Measurements from ENCODE around the gene NOP10.
"Not testable (repeated sequence)": the region's sequence is repeated elsewhere in the genome, so short reads cannot be mapped to it uniquely, and the experiment has no call there.

Gene NOP10

GRCh38 chr15:34358948-34359347 is 16.0 kb upstream of the NOP10 start:
- Histone ChIP-seq H3K36me3 (ENCODE audit: control insufficient read depth in 1 of 2, insufficient read depth in 2 of 2, low read length in 2 of 2) (peaks cover 28 to 84% of the 10 kb centered on the region in 2 donors), H3K4me1 (ENCODE audit: control insufficient read depth in 1 of 2, insufficient read depth in 2 of 2, low read length in 2 of 2) (peaks cover 39 to 44% of the 10 kb centered on the region in 2 donors), H3K9ac (ENCODE audit: low read depth in 1 of 2, low read length in 2 of 2) (no peak overlapping the region), H3K4me3 (ENCODE audit: low read depth in 1 of 2, low read length in 2 of 2) (no peak overlapping the region), H3K9me3 (ENCODE audit: control insufficient read depth in 1 of 2, low read length in 2 of 2) (no peaks in the 10 kb centered on the region), H3K27me3 (ENCODE audit: control insufficient read depth in 1 of 2, insufficient read depth in 2 of 2, low read length in 2 of 2) (no peaks in the 10 kb centered on the region), H3K27ac (ENCODE audit: low read depth, low read length) (no peak overlapping the region)

GRCh38 chr15:34358367-34358766 is 15.4 kb upstream of the NOP10 start:
- Histone ChIP-seq H3K36me3 (ENCODE audit: control insufficient read depth in 1 of 2, insufficient read depth in 2 of 2, low read length in 2 of 2) (peaks cover 28 to 82% of the 10 kb centered on the region in 2 donors), H3K27ac (ENCODE audit: low read depth, low read length) (no peak overlapping the region), H3K9me3 (ENCODE audit: control insufficient read depth in 1 of 2, low read length in 2 of 2) (no peaks in the 10 kb centered on the region), H3K4me1 (ENCODE audit: control insufficient read depth in 1 of 2, insufficient read depth in 2 of 2, low read length in 2 of 2) (peaks cover 35 to 38% of the 10 kb centered on the region in 2 donors), H3K4me3 (ENCODE audit: low read depth in 1 of 2, low read length in 2 of 2) (no peak overlapping the region), H3K27me3 (ENCODE audit: control insufficient read depth in 1 of 2, insufficient read depth in 2 of 2, low read length in 2 of 2) (no peaks in the 10 kb centered on the region), H3K9ac (ENCODE audit: low read depth in 1 of 2, low read length in 2 of 2) (no peak overlapping the region)

DNA sequence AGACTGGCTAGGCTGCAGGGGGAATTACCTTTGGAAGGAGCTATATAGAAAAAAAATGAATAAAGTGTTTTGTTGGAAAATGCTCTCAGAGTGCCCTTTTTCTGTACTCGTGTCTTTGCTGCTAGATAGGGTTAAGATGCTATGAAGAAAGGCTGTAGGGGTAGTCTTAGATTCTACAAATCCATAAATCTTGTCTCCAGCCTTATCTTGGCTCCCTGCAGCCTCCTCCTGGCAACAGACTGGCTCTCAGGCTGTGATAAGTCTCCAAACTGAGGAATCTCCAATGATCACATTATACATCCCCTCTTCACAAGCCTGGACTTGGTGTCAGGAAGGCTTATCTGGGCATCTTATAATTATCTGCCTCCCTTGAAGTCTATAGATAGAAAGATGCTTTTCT is 14.7 kb upstream of the NOP10 start:
- no peak overlapping the region for H3K4me3 ChIP-seq (ENCODE audit: low read depth in 1 of 2, low read length in 2 of 2)

DNA sequence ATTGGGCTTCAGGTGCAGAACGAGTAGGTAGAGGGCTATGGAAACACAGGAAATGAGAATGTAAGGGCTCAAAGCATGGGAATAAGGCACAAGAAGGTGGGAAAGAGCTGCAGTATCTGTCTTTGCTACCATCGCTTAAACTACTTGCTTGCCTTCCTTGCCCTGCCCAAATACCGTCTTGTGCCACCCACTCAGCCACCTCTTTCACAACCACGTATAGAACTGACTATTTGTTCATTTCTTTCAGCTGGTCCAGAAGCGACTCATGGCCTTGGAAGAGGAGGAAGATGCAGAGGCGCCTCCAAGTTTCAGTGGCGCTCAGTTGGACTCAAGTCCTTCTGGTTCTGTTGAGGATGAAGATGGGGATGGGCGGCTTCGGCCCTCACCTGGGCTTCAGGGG is 12.3 kb upstream of the NOP10 start:
- Histone ChIP-seq H3K9ac (ENCODE audit: low read depth in 1 of 2, low read length in 2 of 2) (no peak overlapping the region), H3K27me3 (ENCODE audit: control insufficient read depth in 1 of 2, insufficient read depth in 2 of 2, low read length in 2 of 2) (no peaks in the 10 kb centered on the region), H3K27ac (ENCODE audit: low read depth, low read length) (no peak overlapping the region), H3K4me1 (ENCODE audit: control insufficient read depth in 1 of 2, insufficient read depth in 2 of 2, low read length in 2 of 2) (peaks cover 12 to 13% of the 10 kb centered on the region in 2 donors), H3K9me3 (ENCODE audit: control insufficient read depth in 1 of 2, low read length in 2 of 2) (no peaks in the 10 kb centered on the region), H3K36me3 (ENCODE audit: control insufficient read depth in 1 of 2, insufficient read depth in 2 of 2, low read length in 2 of 2) (peaks cover 23 to 64% of the 10 kb centered on the region in 2 donors), H3K4me3 (ENCODE audit: low read depth in 1 of 2, low read length in 2 of 2) (no peak overlapping the region)

More for the DNA sequence above, 14.7 kb upstream of the NOP10 start:
- H3K4me1 ChIP-seq (ENCODE audit: control insufficient read depth in 1 of 2, insufficient read depth in 2 of 2, low read length in 2 of 2) = peaks cover 28 to 31% of the 10 kb centered on the region in 2 donors
- H3K27ac ChIP-seq (ENCODE audit: low read depth, low read length) = no peak overlapping the region
- H3K36me3 ChIP-seq (ENCODE audit: control insufficient read depth in 1 of 2, insufficient read depth in 2 of 2, low read length in 2 of 2) = peaks cover 28 to 78% of the 10 kb centered on the region in 2 donors
- no peaks in the 10 kb centered on the region for H3K27me3 ChIP-seq (ENCODE audit: control insufficient read depth in 1 of 2, insufficient read depth in 2 of 2, low read length in 2 of 2)
- H3K9ac ChIP-seq (ENCODE audit: low read depth in 1 of 2, low read length in 2 of 2) = no peak overlapping the region
- H3K9me3 ChIP-seq (ENCODE audit: control insufficient read depth in 1 of 2, low read length in 2 of 2) = no peaks in the 10 kb centered on the region

- no peak overlapping the region for H3K9ac ChIP-seq (ENCODE audit: low read depth in 1 of 2, low read length in 2 of 2)
- H3K36me3 ChIP-seq (ENCODE audit: control insufficient read depth in 1 of 2, insufficient read depth in 2 of 2, low read length in 2 of 2) = peaks cover 23 to 55% of the 10 kb centered on the region in 2 donors
- no peaks in the 10 kb centered on the region for H3K27me3 ChIP-seq (ENCODE audit: control insufficient read depth in 1 of 2, insufficient read depth in 2 of 2, low read length in 2 of 2)
- H3K4me1 ChIP-seq (ENCODE audit: control insufficient read depth in 1 of 2, insufficient read depth in 2 of 2, low read length in 2 of 2) = peaks cover 2 to 4% of the 10 kb centered on the region in 2 donors
- no peaks in the 10 kb centered on the region for H3K9me3 ChIP-seq (ENCODE audit: control insufficient read depth in 1 of 2, low read length in 2 of 2)
- H3K27ac ChIP-seq (ENCODE audit: low read depth, low read length) = no peak overlapping the region
- no peak overlapping the region for H3K4me3 ChIP-seq (ENCODE audit: low read depth in 1 of 2, low read length in 2 of 2)
These were observed 11.3 kb upstream of the NOP10 start for GRCh38 chr15:34354286-34354685.

DNA sequence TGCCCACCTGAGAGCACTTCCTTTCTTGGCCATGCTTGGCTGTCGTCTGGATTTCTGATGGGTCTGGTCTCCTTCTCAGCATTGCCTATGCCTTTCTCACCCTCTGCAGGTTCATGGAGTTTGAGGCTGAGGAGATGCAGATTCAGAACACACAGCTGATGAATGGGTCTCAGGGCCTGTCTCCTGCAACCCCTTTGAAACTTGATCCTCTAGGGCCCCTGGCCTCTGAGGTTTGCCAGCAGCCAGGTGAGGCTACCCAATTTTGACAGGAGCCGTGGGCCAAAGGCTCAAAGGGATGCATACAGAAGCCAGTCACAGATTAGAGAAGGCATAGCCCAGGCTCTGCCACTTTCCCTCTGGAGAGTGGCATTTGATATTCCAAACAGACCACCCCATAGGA is 10.7 kb upstream of the NOP10 start:
- Histone ChIP-seq H3K4me1 (ENCODE audit: control insufficient read depth in 1 of 2, insufficient read depth in 2 of 2, low read length in 2 of 2) (no peaks in the 10 kb centered on the region), H3K4me3 (ENCODE audit: low read depth in 1 of 2, low read length in 2 of 2) (no peak overlapping the region), H3K27ac (ENCODE audit: low read depth, low read length) (no peak overlapping the region), H3K27me3 (ENCODE audit: control insufficient read depth in 1 of 2, insufficient read depth in 2 of 2, low read length in 2 of 2) (no peaks in the 10 kb centered on the region), H3K36me3 (ENCODE audit: control insufficient read depth in 1 of 2, insufficient read depth in 2 of 2, low read length in 2 of 2) (peaks cover 23 to 49% of the 10 kb centered on the region in 2 donors), H3K9me3 (ENCODE audit: control insufficient read depth in 1 of 2, low read length in 2 of 2) (no peaks in the 10 kb centered on the region), H3K9ac (ENCODE audit: low read depth in 1 of 2, low read length in 2 of 2) (no peak overlapping the region)

DNA sequence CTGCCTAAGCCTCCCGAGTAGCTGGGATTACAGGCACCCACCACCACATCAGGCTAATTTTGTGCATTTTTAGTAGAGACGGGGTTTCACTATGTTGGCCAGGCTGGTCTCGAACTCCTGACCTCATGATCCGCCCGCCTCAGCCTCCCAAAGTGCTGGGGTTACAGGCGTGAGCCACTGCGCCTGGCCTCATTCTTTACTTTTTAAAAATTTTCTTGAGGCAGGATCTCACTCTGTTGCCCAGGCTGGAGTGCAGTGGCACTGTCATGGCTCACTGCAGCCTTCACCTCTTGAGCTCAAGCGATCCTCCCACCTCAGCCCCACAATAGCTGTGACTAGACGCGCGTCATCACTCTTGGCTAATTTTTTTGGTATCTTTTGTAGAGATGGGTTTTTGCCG is 10.1 kb upstream of the NOP10 start:
- not testable (repeated sequence) for H3K9me3 ChIP-seq (ENCODE audit: control insufficient read depth in 1 of 2, low read length in 2 of 2); H3K9ac ChIP-seq (ENCODE audit: low read depth in 1 of 2, low read length in 2 of 2); H3K27ac ChIP-seq (ENCODE audit: low read depth, low read length); H3K27me3 ChIP-seq (ENCODE audit: control insufficient read depth in 1 of 2, insufficient read depth in 2 of 2, low read length in 2 of 2); H3K4me3 ChIP-seq (ENCODE audit: low read depth in 1 of 2, low read length in 2 of 2); H3K4me1 ChIP-seq (ENCODE audit: control insufficient read depth in 1 of 2, insufficient read depth in 2 of 2, low read length in 2 of 2)
- peaks cover 23 to 43% of the 10 kb centered on the region in 2 donors for H3K36me3 ChIP-seq (ENCODE audit: control insufficient read depth in 1 of 2, insufficient read depth in 2 of 2, low read length in 2 of 2)

GRCh38 chr15:34349769-34350168 is 6.8 kb upstream of the NOP10 start:
- no peaks in the 10 kb centered on the region for H3K27me3 ChIP-seq (ENCODE audit: control insufficient read depth in 1 of 2, insufficient read depth in 2 of 2, low read length in 2 of 2)
- no peak overlapping the region for H3K9ac ChIP-seq (ENCODE audit: low read depth in 1 of 2, low read length in 2 of 2)
- H3K4me3 ChIP-seq (ENCODE audit: low read depth in 1 of 2, low read length in 2 of 2) = no peak overlapping the region
- no peaks in the 10 kb centered on the region for H3K4me1 ChIP-seq (ENCODE audit: control insufficient read depth in 1 of 2, insufficient read depth in 2 of 2, low read length in 2 of 2)
- H3K36me3 ChIP-seq (ENCODE audit: control insufficient read depth in 1 of 2, insufficient read depth in 2 of 2, low read length in 2 of 2) = peaks cover 5 to 11% of the 10 kb centered on the region in 2 donors
- no peaks in the 10 kb centered on the region for H3K9me3 ChIP-seq (ENCODE audit: control insufficient read depth in 1 of 2, low read length in 2 of 2)
- H3K27ac ChIP-seq (ENCODE audit: low read depth, low read length) = no peak overlapping the region

GRCh38 chr15:34348735-34349300 is 5.9 kb upstream of the NOP10 start:
- Histone ChIP-seq H3K27ac (ENCODE audit: low read depth, low read length) (no peak overlapping the region), H3K4me3 (ENCODE audit: low read depth in 1 of 2, low read length in 2 of 2) (no peak overlapping the region), H3K9me3 (ENCODE audit: control insufficient read depth in 1 of 2, low read length in 2 of 2) (no peaks in the 10 kb centered on the region), H3K27me3 (ENCODE audit: control insufficient read depth in 1 of 2, insufficient read depth in 2 of 2, low read length in 2 of 2) (no peaks in the 10 kb centered on the region), H3K9ac (ENCODE audit: low read depth in 1 of 2, low read length in 2 of 2) (no peak overlapping the region), H3K36me3 (ENCODE audit: control insufficient read depth in 1 of 2, insufficient read depth in 2 of 2, low read length in 2 of 2) (peaks cover 0 to 4% of the 10 kb centered on the region in 2 donors), H3K4me1 (ENCODE audit: control insufficient read depth in 1 of 2, insufficient read depth in 2 of 2, low read length in 2 of 2) (no peaks in the 10 kb centered on the region)

GRCh38 chr15:34347951-34348638 is 5.2 kb upstream of the NOP10 start:
- no peak overlapping the region for H3K27ac ChIP-seq (ENCODE audit: low read depth, low read length)
- no peak overlapping the region for H3K9ac ChIP-seq (ENCODE audit: low read depth in 1 of 2, low read length in 2 of 2)
- no peak overlapping the region for H3K4me3 ChIP-seq (ENCODE audit: low read depth in 1 of 2, low read length in 2 of 2)
- H3K9me3 ChIP-seq (ENCODE audit: control insufficient read depth in 1 of 2, low read length in 2 of 2) = no peaks in the 10 kb centered on the region
- no peaks in the 10 kb centered on the region for H3K4me1 ChIP-seq (ENCODE audit: control insufficient read depth in 1 of 2, insufficient read depth in 2 of 2, low read length in 2 of 2)
- H3K27me3 ChIP-seq (ENCODE audit: control insufficient read depth in 1 of 2, insufficient read depth in 2 of 2, low read length in 2 of 2) = no peaks in the 10 kb centered on the region
- H3K36me3 ChIP-seq (ENCODE audit: control insufficient read depth in 1 of 2, insufficient read depth in 2 of 2, low read length in 2 of 2) = no peaks in the 10 kb centered on the region

All from duodenal mucosa (tissue), 2 donors.